Measurements from ENCODE around the gene STIM2. TPM values are rescaled to one million over a fixed set of nuclear protein-coding genes. Genes with fewer than 3 reads are reported as not detected.
A peak's percentile ranks its signal among the peaks of the same experiment; 100 is the strongest.

Gene STIM2
- total and polyA plus RNA-seq, 9 of the 15 experiments (the other 6 are each of a cell fraction or from before 2014, with no cell fraction given): 7.2 to 26.8 (median 15.4) TPM

DNA sequence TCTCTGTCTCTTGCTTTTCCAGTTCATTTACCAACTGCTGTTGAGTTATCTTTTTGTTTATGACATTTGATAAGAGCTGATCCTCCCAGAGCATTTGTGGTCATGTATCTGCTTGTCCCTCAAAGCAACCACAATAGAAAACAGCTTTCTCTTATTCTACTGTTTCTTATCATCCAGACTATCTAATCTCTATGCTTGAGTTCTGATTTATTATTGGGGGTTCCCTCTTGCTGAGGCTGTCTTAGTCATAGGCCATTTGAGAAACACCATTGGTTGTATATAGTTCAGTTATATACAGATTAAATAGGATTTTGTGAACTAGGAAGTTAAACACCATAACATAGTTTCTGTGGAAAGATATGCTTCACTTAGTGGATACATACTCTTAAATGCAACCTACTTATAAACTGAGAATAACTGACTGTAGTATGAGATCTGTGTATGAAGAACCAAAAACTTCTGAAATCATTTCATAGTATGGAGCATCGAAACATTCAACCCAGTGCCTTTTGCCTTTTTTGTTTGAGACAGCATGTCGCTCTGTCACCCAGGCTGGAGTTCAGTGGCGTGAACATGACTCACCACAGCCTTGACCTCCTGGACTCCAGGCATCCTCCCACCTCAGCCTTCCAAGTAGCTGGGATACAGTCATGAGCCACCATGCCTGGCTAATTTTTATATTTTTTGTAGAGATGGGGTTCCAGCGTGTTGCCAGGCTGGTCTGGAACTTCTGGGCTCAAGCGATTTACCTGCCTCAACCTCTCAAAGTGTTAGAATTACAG, 75.8 kb downstream of the STIM2 start (continued):
- TF ChIP-seq, protein P1, sequence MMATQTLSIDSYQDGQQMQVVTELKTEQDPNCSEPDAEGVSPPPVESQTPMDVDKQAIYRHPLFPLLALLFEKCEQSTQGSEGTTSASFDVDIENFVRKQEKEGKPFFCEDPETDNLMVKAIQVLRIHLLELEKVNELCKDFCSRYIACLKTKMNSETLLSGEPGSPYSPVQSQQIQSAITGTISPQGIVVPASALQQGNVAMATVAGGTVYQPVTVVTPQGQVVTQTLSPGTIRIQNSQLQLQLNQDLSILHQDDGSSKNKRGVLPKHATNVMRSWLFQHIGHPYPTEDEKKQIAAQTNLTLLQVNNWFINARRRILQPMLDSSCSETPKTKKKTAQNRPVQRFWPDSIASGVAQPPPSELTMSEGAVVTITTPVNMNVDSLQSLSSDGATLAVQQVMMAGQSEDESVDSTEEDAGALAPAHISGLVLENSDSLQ (IDR thresholded peaks at IDR 0.05): 0 out of 2 replicates have a peak, but pooled peaks have one; percentile 9
- TF ChIP-seq STAT5A (IDR thresholded peaks at IDR 0.05; ENCODE audit: borderline replicate concordance, low read length) (no peak), RBM34 (IDR thresholded peaks at IDR 0.05; ENCODE audit: borderline replicate concordance, insufficient read depth, low read length) (no peak), HEY1 (CRISPR knock-in tag; IDR thresholded peaks at IDR 0.05; ENCODE audit: borderline replicate concordance) (no peak), ATF3 (IDR thresholded peaks at IDR 0.05) (peak; percentile 90), ATF3 (CRISPR knock-in tag; conservative IDR thresholded peaks at IDR 0.05) (no peak), U2AF1 (optimal IDR thresholded peaks at IDR 0.05; ENCODE audit: low read depth, low read length) (no peak), ESRRB (CRISPR knock-in tag; IDR thresholded peaks at IDR 0.05; ENCODE audit: borderline replicate concordance) (no peak), SAP30 (IDR thresholded peaks at IDR 0.05; ENCODE audit: borderline replicate concordance, insufficient read depth, low read depth, low read length, poor library complexity, severe bottlenecking) (no peak), ZC3H8 (IDR thresholded peaks at IDR 0.05) (no peak), CBFA2T3 (IDR thresholded peaks at IDR 0.05) (peak; percentile 18; the same call in 1 of the 2 replicates), EHMT2 (IDR thresholded peaks at IDR 0.05) (peak; percentile 68), MLLT1 (IDR thresholded peaks at IDR 0.05) (peak in 1 of 2 experiments; percentile 57; a peak in 1 of 4 replicates), CBFB (CRISPR knock-in tag; IDR thresholded peaks at IDR 0.05) (no peak), NFE2 (IDR thresholded peaks at IDR 0.05; ENCODE audit: low read depth) (peak; percentile 26; the same call in 1 of the 2 replicates)
- TF ChIP-seq, protein P2, sequence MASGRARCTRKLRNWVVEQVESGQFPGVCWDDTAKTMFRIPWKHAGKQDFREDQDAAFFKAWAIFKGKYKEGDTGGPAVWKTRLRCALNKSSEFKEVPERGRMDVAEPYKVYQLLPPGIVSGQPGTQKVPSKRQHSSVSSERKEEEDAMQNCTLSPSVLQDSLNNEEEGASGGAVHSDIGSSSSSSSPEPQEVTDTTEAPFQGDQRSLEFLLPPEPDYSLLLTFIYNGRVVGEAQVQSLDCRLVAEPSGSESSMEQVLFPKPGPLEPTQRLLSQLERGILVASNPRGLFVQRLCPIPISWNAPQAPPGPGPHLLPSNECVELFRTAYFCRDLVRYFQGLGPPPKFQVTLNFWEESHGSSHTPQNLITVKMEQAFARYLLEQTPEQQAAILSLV (tag; IDR thresholded peaks at IDR 0.05): no peak
- TF ChIP-seq, protein P3, sequence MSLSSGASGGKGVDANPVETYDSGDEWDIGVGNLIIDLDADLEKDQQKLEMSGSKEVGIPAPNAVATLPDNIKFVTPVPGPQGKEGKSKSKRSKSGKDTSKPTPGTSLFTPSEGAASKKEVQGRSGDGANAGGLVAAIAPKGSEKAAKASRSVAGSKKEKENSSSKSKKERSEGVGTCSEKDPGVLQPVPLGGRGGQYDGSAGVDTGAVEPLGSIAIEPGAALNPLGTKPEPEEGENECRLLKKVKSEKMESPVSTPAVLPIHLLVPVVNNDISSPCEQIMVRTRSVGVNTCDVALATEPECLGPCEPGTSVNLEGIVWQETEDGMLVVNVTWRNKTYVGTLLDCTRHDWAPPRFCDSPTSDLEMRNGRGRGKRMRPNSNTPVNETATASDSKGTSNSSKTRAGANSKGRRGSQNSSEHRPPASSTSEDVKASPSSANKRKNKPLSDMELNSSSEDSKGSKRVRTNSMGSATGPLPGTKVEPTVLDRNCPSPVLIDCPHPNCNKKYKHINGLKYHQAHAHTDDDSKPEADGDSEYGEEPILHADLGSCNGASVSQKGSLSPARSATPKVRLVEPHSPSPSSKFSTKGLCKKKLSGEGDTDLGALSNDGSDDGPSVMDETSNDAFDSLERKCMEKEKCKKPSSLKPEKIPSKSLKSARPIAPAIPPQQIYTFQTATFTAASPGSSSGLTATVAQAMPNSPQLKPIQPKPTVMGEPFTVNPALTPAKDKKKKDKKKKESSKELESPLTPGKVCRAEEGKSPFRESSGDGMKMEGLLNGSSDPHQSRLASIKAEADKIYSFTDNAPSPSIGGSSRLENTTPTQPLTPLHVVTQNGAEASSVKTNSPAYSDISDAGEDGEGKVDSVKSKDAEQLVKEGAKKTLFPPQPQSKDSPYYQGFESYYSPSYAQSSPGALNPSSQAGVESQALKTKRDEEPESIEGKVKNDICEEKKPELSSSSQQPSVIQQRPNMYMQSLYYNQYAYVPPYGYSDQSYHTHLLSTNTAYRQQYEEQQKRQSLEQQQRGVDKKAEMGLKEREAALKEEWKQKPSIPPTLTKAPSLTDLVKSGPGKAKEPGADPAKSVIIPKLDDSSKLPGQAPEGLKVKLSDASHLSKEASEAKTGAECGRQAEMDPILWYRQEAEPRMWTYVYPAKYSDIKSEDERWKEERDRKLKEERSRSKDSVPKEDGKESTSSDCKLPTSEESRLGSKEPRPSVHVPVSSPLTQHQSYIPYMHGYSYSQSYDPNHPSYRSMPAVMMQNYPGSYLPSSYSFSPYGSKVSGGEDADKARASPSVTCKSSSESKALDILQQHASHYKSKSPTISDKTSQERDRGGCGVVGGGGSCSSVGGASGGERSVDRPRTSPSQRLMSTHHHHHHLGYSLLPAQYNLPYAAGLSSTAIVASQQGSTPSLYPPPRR (CRISPR knock-in tag; IDR thresholded peaks at IDR 0.05; ENCODE audit: borderline replicate concordance): no peak

Data from K562 (cell line).